Suprapubic skin (tissue), 4 donors: ENCODE results near the gene RNF17.
"Not testable (repeated sequence)": the region's sequence is repeated elsewhere in the genome, so short reads cannot be mapped to it uniquely, and the experiment has no call there.

Source experiments
- CTCF ChIP-seq, 2 donors: fragments of 200-600 bp in 1 of 2; fragments of 450-650 bp in 1 of 2; sonication (generic) in 1 of 2; IDR thresholded peaks; one replicate each; pipeline ENCODE4 v1.5.1; 2016 to 2019; ENCODE audit warnings: antibody characterized with exemption in 2 of 2, mild to moderate bottlenecking in 1 of 2, moderate library complexity in 1 of 2
- EP300 ChIP-seq: sonication (generic); formaldehyde crosslinking; IDR thresholded peaks from one replicate; pipeline ENCODE4 v1.6.1; 2017; ENCODE audit warnings: antibody characterized with exemption
- POLR2A ChIP-seq, 2 donors: fragments of 450-650 bp; IDR thresholded peaks; one replicate each; pipeline ENCODE4 v1.6.1; 2017; ENCODE audit warnings: antibody characterized with exemption in 2 of 2, mild to moderate bottlenecking in 2 of 2, moderate library complexity in 2 of 2
- POLR2AphosphoS5 ChIP-seq, 3 donors: sonication (generic); formaldehyde crosslinking; IDR thresholded peaks; one replicate each; pipeline ENCODE4 v1.6.1; 2017; ENCODE audit warnings: antibody characterized with exemption in 3 of 3

GRCh38 chr13:24823122-24823710 is 59.2 kb downstream of the RNF17 start:
- not testable (repeated sequence) for TF ChIP-seq POLR2AphosphoS5 (IDR thresholded peaks at IDR 0.05); POLR2A (IDR thresholded peaks at IDR 0.05); CTCF (IDR thresholded peaks at IDR 0.05); EP300
